Naive B cell (primary cell): Measurements from ENCODE around the gene TTC9. TPM values are rescaled to one million over a fixed set of nuclear protein-coding genes. Genes with fewer than 3 reads are reported as not detected.

Experiments
- ATAC-seq, 2 donors: fragments of 150-1000 bp; cut with Tn5 transposase; 2 replicates each; pipeline ENCODE4 v1.10.0; 2021; ENCODE audit warnings: low read depth in 2 of 2, mild to moderate bottlenecking in 2 of 2, moderate library complexity in 2 of 2
- DNase-seq: peaks from one replicate; pipeline ENCODE4 v3.0.0; 2022
- H3K27ac Mint-ChIP-seq, 6 donors: one replicate each; pipeline ENCODE4 v1.8.0; 2020 to 2022; ENCODE audit warnings: mild to moderate bottlenecking in 6 of 6, mixed read lengths in 6 of 6, moderate library complexity in 5 of 6, inconsistent platforms in 2 of 6
- H3K27me3 Mint-ChIP-seq, 3 donors: one replicate each; pipeline ENCODE4 v1.8.0; 2021 to 2022; ENCODE audit warnings: mixed read lengths in 3 of 3, mild to moderate bottlenecking in 1 of 3
- H3K36me3 Mint-ChIP-seq, 2 donors: one replicate each; pipeline ENCODE4 v1.8.0; 2020 to 2022; ENCODE audit warnings: mixed read lengths in 2 of 2, inconsistent platforms in 1 of 2, mild to moderate bottlenecking in 1 of 2
- H3K4me1 Mint-ChIP-seq, 3 donors: one replicate each; pipeline ENCODE4 v1.8.0; 2020 to 2022; ENCODE audit warnings: mixed read lengths in 3 of 3, inconsistent platforms in 1 of 3, mild to moderate bottlenecking in 1 of 3, moderate library complexity in 1 of 3
- H3K4me3 Mint-ChIP-seq, 8 donors: one replicate each; pipeline ENCODE4 v1.8.0; 2020 to 2022; ENCODE audit warnings: mild to moderate bottlenecking in 8 of 8, mixed read lengths in 8 of 8, moderate library complexity in 8 of 8, inconsistent platforms in 2 of 8
- H3K9me3 Mint-ChIP-seq, 7 donors: one replicate each; pipeline ENCODE4 v1.8.0; 2020 to 2022; ENCODE audit warnings: mixed read lengths in 7 of 7, mild to moderate bottlenecking in 5 of 7, inconsistent platforms in 2 of 7, moderate library complexity in 1 of 7
- polyA plus RNA-seq, 6 donors: library from polyadenylated mRNA; unstranded; fragments of 300-500 nt; fragmentation: Illumina TruSeq; gene quantifications; one replicate each; pipeline ENCODE4 v1.2.3, GENCODE V29; 2021; ENCODE audit warnings: low read depth in 6 of 6

TTC9 gene
- polyA plus RNA-seq, 6 donors from 2014 or later = 11.7 to 24.2 (median 18.0) TPM

DNA sequence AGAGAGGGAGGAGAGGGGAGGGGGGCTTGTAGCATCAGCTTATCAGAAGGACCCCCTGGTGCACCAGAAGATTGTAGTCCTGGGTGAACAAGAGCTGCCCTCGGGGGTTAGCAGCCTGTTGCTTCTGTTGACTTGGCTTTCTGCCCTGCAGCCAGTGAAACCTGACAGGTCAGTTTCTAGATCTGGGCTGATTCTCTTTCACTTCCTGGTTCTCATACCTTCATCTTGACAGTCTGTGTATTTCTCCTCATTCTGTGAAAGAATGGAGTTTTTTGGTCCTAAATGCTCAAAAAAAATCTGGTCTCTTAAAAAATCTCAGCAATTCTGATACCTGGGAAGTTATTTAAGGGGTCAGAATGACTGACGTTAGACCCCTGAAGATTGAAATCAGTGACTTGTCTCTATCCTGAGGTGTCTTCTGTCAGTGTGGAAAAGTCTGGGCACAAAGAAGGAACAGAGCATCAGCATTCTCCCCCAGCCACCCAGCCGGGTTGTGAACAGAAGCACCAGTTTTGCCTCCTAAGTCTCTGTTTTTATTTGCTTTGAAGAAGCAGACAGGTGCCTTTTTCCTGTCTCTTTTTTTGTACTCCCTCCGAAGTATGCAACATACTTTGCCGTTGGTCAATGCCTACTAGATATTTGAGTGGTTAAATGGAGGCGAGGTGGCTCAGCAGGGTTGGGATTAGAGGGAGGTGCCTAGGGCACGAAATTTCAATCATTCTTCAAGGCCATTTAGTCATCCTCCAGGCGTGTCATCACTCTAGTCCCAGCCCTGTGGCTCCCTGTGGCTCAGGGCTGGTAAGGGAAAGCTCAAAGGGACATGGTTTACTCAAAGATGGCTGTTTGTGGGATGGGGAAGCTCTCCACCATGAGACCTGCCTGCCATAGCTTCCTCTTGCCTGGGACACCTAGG, 24.0 kb downstream of the TTC9 start:
- Mint-ChIP-seq H3K27ac (peak overlapping the region; percentile 79 to 97 (median 91)), H3K36me3 (peaks cover 5 to 16% of the 10 kb centered on the region in 2 donors), H3K27me3 (no peaks in the 10 kb centered on the region), H3K4me1 (peaks cover 77 to 99% (median 87%) of the 10 kb centered on the region in 3 donors), H3K4me3 (peak overlapping the region; percentile 57 to 88 (median 78)), H3K9me3 (peaks cover 0 to 2% (median 0%) of the 10 kb centered on the region in 7 donors)
- peak; percentile 62 to 66 for ATAC-seq
- DNase-seq = peak; percentile 69

DNA sequence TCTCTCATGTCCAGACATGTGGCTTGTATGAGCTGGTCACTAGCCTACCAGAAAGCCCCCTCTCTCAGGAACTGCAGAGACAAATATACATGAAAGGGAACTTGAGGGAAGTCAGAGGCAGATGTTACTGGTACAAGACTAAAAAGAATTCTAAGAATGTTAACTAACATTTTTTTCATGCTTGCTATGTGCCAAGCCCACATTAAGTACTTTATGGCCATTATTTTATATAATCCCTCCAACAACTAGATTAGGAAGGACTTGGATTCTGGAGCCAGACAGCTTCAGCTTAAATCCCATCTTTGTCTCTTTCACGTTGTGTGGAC, 24.6 kb downstream of the TTC9 start:
- DNase-seq (no peak), ATAC-seq (no peak)
- H3K4me1 Mint-ChIP-seq = peaks cover 71 to 99% (median 86%) of the 10 kb centered on the region in 3 donors
- H3K9me3 Mint-ChIP-seq = peaks cover 0 to 2% (median 0%) of the 10 kb centered on the region in 7 donors
- H3K4me3 Mint-ChIP-seq = peak overlapping the region in 7 of 8 donors; percentile 57 to 88 (median 79)
- H3K27ac Mint-ChIP-seq = peak overlapping the region; percentile 79 to 97 (median 91)
- no peaks in the 10 kb centered on the region for H3K27me3 Mint-ChIP-seq
- H3K36me3 Mint-ChIP-seq = peaks cover 5 to 22% of the 10 kb centered on the region in 2 donors

- ATAC-seq (no peak), DNase-seq (no peak)
- H3K27ac Mint-ChIP-seq = peak overlapping the region in 4 of 6 donors; percentile 47 to 91 (median 82)
- H3K9me3 Mint-ChIP-seq = peaks cover 0 to 2% (median 0%) of the 10 kb centered on the region in 7 donors
- peaks cover 41 to 65% (median 45%) of the 10 kb centered on the region in 3 donors for H3K4me1 Mint-ChIP-seq
- H3K27me3 Mint-ChIP-seq = no peaks in the 10 kb centered on the region
- H3K4me3 Mint-ChIP-seq = no peak overlapping the region
- H3K36me3 Mint-ChIP-seq = peaks cover 5 to 31% of the 10 kb centered on the region in 2 donors
Measured at GRCh38 chr14:70670992-70671651, 29.4 kb downstream of the TTC9 start.

DNA sequence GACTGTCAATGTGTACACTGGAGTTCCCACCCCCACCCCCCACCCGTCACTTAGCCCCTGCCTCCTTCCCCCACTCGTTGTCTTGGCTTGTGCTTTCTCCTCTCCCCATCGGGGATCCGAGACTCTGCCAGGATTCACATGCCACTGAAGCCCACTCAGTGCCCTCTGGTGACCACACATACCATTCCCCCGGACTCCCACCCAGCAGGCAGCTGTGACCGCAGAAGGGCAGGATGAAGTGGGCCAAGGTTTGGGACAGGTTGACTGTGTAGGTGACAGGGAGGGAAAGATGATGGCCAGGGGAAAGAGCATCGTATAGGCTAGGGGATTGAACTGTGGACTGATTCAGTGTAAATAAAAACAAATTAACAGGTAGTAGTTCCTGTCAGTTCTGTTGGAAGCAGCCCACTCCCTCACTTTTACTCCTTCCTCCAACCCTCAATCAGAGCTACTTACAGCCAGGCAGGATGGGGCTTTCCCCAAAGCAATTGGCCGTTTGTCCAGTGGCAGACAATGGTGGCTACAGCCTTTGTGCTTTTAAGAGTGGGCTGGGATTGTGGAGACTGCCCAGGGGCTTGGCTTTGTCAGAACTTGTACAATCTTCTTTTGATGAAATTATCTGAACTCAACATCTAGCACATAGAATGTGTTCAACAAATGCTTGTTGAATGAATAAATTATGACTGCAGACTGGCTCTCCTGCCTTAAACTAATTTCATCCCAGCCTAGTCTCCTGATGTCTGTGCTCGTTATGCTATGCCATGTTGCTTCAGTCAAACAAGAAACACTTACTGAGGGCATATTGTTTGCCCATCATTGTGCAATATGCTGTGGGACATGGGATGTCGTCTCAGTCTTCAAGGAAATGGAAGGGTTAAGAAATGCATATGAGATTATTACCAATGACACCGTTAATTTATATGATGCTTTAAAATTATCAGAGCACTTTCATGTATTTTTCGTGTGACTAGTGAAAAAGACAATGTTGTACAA, 30.2 kb downstream of the TTC9 start:
- H3K27ac Mint-ChIP-seq = peak overlapping the region in 4 of 6 donors; percentile 47 to 91 (median 69)

DNA sequence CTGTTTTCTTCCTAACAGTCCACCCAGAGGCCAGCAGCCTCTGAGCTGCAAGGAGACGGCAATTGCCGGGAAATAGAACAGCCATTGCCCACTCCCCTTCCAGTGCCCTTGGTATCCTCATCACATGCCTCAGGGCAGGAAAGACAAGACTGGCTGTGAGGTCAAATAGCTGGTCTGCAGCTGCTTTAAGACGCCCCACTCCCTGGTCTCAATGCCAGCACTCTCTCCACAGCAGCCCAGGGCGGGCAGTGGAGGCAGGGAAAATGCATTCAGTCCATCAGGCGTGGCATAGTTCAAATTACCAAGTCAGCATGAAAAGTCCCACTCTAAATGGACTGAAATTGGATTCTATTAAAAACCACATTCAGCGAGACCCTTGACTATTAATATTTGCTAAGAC, 35.6 kb downstream of the TTC9 start:
- Mint-ChIP-seq H3K4me3 (no peak overlapping the region), H3K4me1 (peaks cover 0 to 8% (median 6%) of the 10 kb centered on the region in 3 donors), H3K36me3 (peaks cover 0 to 10% of the 10 kb centered on the region in 2 donors), H3K9me3 (no peaks in the 10 kb centered on the region), H3K27ac (peak overlapping the region in 2 of 6 donors; percentile 6 to 65), H3K27me3 (no peaks in the 10 kb centered on the region)
- no peak for ATAC-seq
- DNase-seq = no peak

More for the DNA sequence above, 30.2 kb downstream of the TTC9 start:
- DNase-seq = no peak
- ATAC-seq = no peak
- peaks cover 5 to 32% of the 10 kb centered on the region in 2 donors for H3K36me3 Mint-ChIP-seq
- H3K9me3 Mint-ChIP-seq = peaks cover 0 to 2% (median 0%) of the 10 kb centered on the region in 7 donors
- no peak overlapping the region for H3K4me3 Mint-ChIP-seq
- H3K4me1 Mint-ChIP-seq = peaks cover 34 to 59% (median 37%) of the 10 kb centered on the region in 3 donors
- no peaks in the 10 kb centered on the region for H3K27me3 Mint-ChIP-seq

GRCh38 chr14:70680748-70681147, 39.0 kb downstream of the TTC9 start:
- Mint-ChIP-seq H3K36me3 (peaks cover 3 to 5% of the 10 kb centered on the region in 2 donors), H3K27me3 (no peaks in the 10 kb centered on the region), H3K4me1 (peaks cover 0 to 11% (median 4%) of the 10 kb centered on the region in 3 donors), H3K4me3 (no peak overlapping the region), H3K27ac (no peak overlapping the region), H3K9me3 (no peaks in the 10 kb centered on the region)
- DNase-seq = no peak
- ATAC-seq = no peak

GRCh38 chr14:70683983-70684382, 42.3 kb downstream of the TTC9 start:
- peaks cover 0 to 3% of the 10 kb centered on the region in 2 donors for H3K36me3 Mint-ChIP-seq

DNA sequence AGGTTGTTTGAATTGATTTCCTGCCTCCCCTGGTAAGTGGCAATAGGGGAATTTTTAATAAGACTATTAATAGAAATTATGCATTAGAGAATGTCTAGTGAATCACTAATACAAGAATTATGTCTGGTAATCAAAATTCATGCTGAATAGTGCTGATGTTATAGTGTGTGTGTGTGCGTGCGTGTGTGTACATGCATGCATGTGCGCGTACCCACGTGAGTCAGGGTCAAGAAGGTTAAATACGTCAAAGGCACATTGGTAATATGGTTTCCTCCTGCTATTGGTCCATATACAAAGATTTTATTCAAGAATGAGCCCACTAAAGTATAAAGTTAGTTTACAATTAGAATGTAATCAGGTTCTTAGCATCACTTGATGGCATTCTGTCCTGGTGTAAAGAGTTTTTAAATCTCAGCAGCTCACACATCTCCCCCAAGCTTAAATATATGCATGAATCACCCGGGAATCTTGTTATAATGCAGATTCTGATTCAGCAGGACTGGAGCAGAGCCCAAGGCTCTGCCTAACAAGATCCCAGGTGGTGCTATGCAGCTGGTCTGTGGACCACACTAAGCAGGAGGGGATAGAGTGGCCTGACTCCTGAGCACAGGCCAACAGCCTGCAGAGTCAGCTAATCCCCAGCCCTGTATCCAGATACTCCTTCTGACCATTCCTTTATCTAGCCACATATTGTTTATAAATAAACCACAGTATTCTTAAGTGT, 43.9 kb downstream of the TTC9 start:
- peaks cover 0 to 10% (median 3%) of the 10 kb centered on the region in 3 donors for H3K4me1 Mint-ChIP-seq
- H3K9me3 Mint-ChIP-seq = no peaks in the 10 kb centered on the region
- no peak overlapping the region for H3K27ac Mint-ChIP-seq
- peaks cover 0 to 3% of the 10 kb centered on the region in 2 donors for H3K36me3 Mint-ChIP-seq
- no peak overlapping the region for H3K4me3 Mint-ChIP-seq
- DNase-seq = no peak
- ATAC-seq = no peak
- no peaks in the 10 kb centered on the region for H3K27me3 Mint-ChIP-seq

More at GRCh38 chr14:70683983-70684382, 42.3 kb downstream of the TTC9 start:
- Mint-ChIP-seq H3K27me3 (no peaks in the 10 kb centered on the region), H3K9me3 (no peaks in the 10 kb centered on the region), H3K27ac (peak overlapping the region in 2 of 6 donors; percentile 12 to 45), H3K4me1 (peaks cover 0 to 5% (median 3%) of the 10 kb centered on the region in 3 donors), H3K4me3 (no peak overlapping the region)
- no peak for ATAC-seq
- DNase-seq = no peak

GRCh38 chr14:70692210-70692609, 50.5 kb downstream of the TTC9 start:
- Mint-ChIP-seq H3K4me3 (no peak overlapping the region), H3K4me1 (peaks cover 0 to 8% (median 0%) of the 10 kb centered on the region in 3 donors), H3K36me3 (peaks cover 0 to 7% of the 10 kb centered on the region in 2 donors), H3K27ac (no peak overlapping the region), H3K27me3 (no peaks in the 10 kb centered on the region), H3K9me3 (no peaks in the 10 kb centered on the region)
- DNase-seq (no peak), ATAC-seq (no peak)

DNA sequence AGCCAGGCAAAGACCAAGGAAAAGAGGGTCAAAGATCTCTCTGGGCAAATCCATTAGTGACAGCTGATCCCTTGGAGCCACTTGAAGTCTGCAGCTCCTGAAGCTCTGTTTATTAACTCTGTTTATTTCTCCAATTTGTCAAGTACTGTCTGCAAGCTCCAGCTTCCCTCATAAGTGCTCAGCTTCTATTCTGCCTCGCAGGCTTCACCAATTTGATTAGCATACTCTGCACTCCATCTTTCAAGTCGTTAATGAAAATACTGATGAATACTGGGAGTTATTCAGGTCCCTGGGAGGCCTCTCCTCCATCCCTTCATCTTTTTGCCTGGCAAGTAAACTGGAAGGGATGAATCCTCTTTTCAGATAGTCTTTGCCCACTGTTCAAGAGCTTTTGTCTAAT, 54.3 kb downstream of the TTC9 start:
- Mint-ChIP-seq H3K27me3 (no peaks in the 10 kb centered on the region), H3K4me3 (no peak overlapping the region), H3K27ac (peak overlapping the region in 1 of 6 donors; percentile 42), H3K9me3 (peaks cover 0 to 2% (median 0%) of the 10 kb centered on the region in 7 donors), H3K36me3 (peaks cover 0 to 7% of the 10 kb centered on the region in 2 donors), H3K4me1 (peaks cover 0 to 6% (median 0%) of the 10 kb centered on the region in 3 donors)
- ATAC-seq (no peak), DNase-seq (no peak)

- Mint-ChIP-seq H3K9me3 (peaks cover 0 to 2% (median 0%) of the 10 kb centered on the region in 7 donors), H3K4me1 (peaks cover 0 to 5% (median 0%) of the 10 kb centered on the region in 3 donors), H3K36me3 (peaks cover 0 to 7% of the 10 kb centered on the region in 2 donors), H3K4me3 (no peak overlapping the region), H3K27me3 (no peaks in the 10 kb centered on the region), H3K27ac (peak overlapping the region in 1 of 6 donors; percentile 36)
- no peak for ATAC-seq
- no peak for DNase-seq
Measured at GRCh38 chr14:70697701-70698100, 56.0 kb downstream of the TTC9 start.

- ATAC-seq (no peak), DNase-seq (no peak)
- no peaks in the 10 kb centered on the region for H3K27me3 Mint-ChIP-seq
- peak overlapping the region in 1 of 8 donors; percentile 56 for H3K4me3 Mint-ChIP-seq
- H3K27ac Mint-ChIP-seq = no peak overlapping the region
- peaks cover 0 to 2% (median 0%) of the 10 kb centered on the region in 7 donors for H3K9me3 Mint-ChIP-seq
- peaks cover 0 to 7% of the 10 kb centered on the region in 2 donors for H3K36me3 Mint-ChIP-seq
- H3K4me1 Mint-ChIP-seq = peaks cover 0 to 5% (median 0%) of the 10 kb centered on the region in 3 donors
Measured at GRCh38 chr14:70698288-70698687, 56.6 kb downstream of the TTC9 start.
